ENCODE data around the gene BHLHE41. TPM values are rescaled to one million over a fixed set of nuclear protein-coding genes. Genes with fewer than 3 reads are reported as not detected.
A peak's percentile ranks its signal among the peaks of the same experiment; 100 is the strongest.

The BHLHE41 gene
- total and polyA plus RNA-seq, 2 donors (not counting 1 experiment from before 2014, with no cell fraction given), result 2.3 to 2.4 TPM

GRCh38 chr12:26121323-26122060 is 3.3 kb downstream of the BHLHE41 start:
- DNase-seq (ENCODE audit: low read depth in 2 of 2), result peak in 1 of 2 donors; percentile 24
- no peaks in the 10 kb centered on the region for H3K27me3 ChIP-seq (ENCODE audit: control insufficient read depth, insufficient read depth, low read length)
- no peak overlapping the region for H3K27ac ChIP-seq (ENCODE audit: insufficient read depth, low read length)
- peak overlapping the region; percentile 62 for H3K4me2 ChIP-seq (ENCODE audit: extremely low read depth, insufficient read depth, low read length)
- peaks cover 3% of the 10 kb centered on the region for H3K4me1 ChIP-seq (ENCODE audit: control insufficient read depth, extremely low read depth, insufficient read depth, low read length)
- H3K79me2 ChIP-seq (ENCODE audit: control insufficient read depth, insufficient read depth, low read length), result no peaks in the 10 kb centered on the region
- H3K9me3 ChIP-seq (ENCODE audit: control insufficient read depth, insufficient read depth, low read depth, low read length), result no peaks in the 10 kb centered on the region
- no peaks in the 10 kb centered on the region for H4K20me1 ChIP-seq (ENCODE audit: control insufficient read depth, extremely low read depth, insufficient read depth, low read length)
- H3K36me3 ChIP-seq (ENCODE audit: control insufficient read depth, insufficient read depth, low read length), result no peaks in the 10 kb centered on the region
- H3K9ac ChIP-seq (ENCODE audit: insufficient read depth, low read length), result peak overlapping the region; percentile 57
- TF ChIP-seq EZH2 (IDR thresholded peaks at IDR 0.05; ENCODE audit: low read length, missing control alignments) (no peak), CTCF (conservative IDR thresholded peaks at IDR 0.05 in 1 of 2, IDR thresholded peaks at IDR 0.05 in 1 of 2; ENCODE audit: low read depth in 1 of 2, low read length in 2 of 2) (no peak)
- H2AFZ ChIP-seq (ENCODE audit: low read length), result no peak overlapping the region
- peak overlapping the region; percentile 5 to 64 (median 36) for H3K4me3 ChIP-seq (replicated peaks in 1 of 4; ENCODE audit: control extremely low read depth in 1 of 4, insufficient read depth in 1 of 4, low read depth in 3 of 4, low read length in 4 of 4)

GRCh38 chr12:26120561-26121274 is 4.1 kb downstream of the BHLHE41 start:
- no peaks in the 10 kb centered on the region for H3K27me3 ChIP-seq (ENCODE audit: control insufficient read depth, insufficient read depth, low read length)
- H3K4me3 ChIP-seq (replicated peaks in 1 of 4; ENCODE audit: control extremely low read depth in 1 of 4, insufficient read depth in 1 of 4, low read depth in 3 of 4, low read length in 4 of 4), result no peak overlapping the region
- H3K4me1 ChIP-seq (ENCODE audit: control insufficient read depth, extremely low read depth, insufficient read depth, low read length), result peaks cover 3% of the 10 kb centered on the region
- no peaks in the 10 kb centered on the region for H4K20me1 ChIP-seq (ENCODE audit: control insufficient read depth, extremely low read depth, insufficient read depth, low read length)
- H2AFZ ChIP-seq (ENCODE audit: low read length), result no peak overlapping the region
- H3K4me2 ChIP-seq (ENCODE audit: extremely low read depth, insufficient read depth, low read length), result no peak overlapping the region
- no peak overlapping the region for H3K9ac ChIP-seq (ENCODE audit: insufficient read depth, low read length)
- no peak overlapping the region for H3K27ac ChIP-seq (ENCODE audit: insufficient read depth, low read length)
- H3K36me3 ChIP-seq (ENCODE audit: control insufficient read depth, insufficient read depth, low read length), result no peaks in the 10 kb centered on the region
- DNase-seq (ENCODE audit: low read depth in 2 of 2), result peak in 1 of 2 donors; percentile 56
- no peaks in the 10 kb centered on the region for H3K79me2 ChIP-seq (ENCODE audit: control insufficient read depth, insufficient read depth, low read length)
- H3K9me3 ChIP-seq (ENCODE audit: control insufficient read depth, insufficient read depth, low read depth, low read length), result no peaks in the 10 kb centered on the region
- no peak for TF ChIP-seq CTCF (conservative IDR thresholded peaks at IDR 0.05 in 1 of 2, IDR thresholded peaks at IDR 0.05 in 1 of 2; ENCODE audit: low read depth in 1 of 2, low read length in 2 of 2)
- no peak for TF ChIP-seq EZH2 (IDR thresholded peaks at IDR 0.05; ENCODE audit: low read length, missing control alignments)

GRCh38 chr12:26119391-26119989 is 5.3 kb downstream of the BHLHE41 start:
- H3K27me3 ChIP-seq (ENCODE audit: control insufficient read depth, insufficient read depth, low read length), result no peaks in the 10 kb centered on the region
- H3K4me2 ChIP-seq (ENCODE audit: extremely low read depth, insufficient read depth, low read length), result no peak overlapping the region
- no peaks in the 10 kb centered on the region for H3K9me3 ChIP-seq (ENCODE audit: control insufficient read depth, insufficient read depth, low read depth, low read length)
- H3K79me2 ChIP-seq (ENCODE audit: control insufficient read depth, insufficient read depth, low read length), result no peaks in the 10 kb centered on the region
- H4K20me1 ChIP-seq (ENCODE audit: control insufficient read depth, extremely low read depth, insufficient read depth, low read length), result no peaks in the 10 kb centered on the region
- H2AFZ ChIP-seq (ENCODE audit: low read length), result no peak overlapping the region
- no peaks in the 10 kb centered on the region for H3K36me3 ChIP-seq (ENCODE audit: control insufficient read depth, insufficient read depth, low read length)
- DNase-seq (ENCODE audit: low read depth in 2 of 2), result peak; percentile 73 to 84
- H3K9ac ChIP-seq (ENCODE audit: insufficient read depth, low read length), result no peak overlapping the region
- H3K4me1 ChIP-seq (ENCODE audit: control insufficient read depth, extremely low read depth, insufficient read depth, low read length), result peaks cover 5% of the 10 kb centered on the region
- no peak overlapping the region for H3K27ac ChIP-seq (ENCODE audit: insufficient read depth, low read length)
- no peak for TF ChIP-seq EZH2 (IDR thresholded peaks at IDR 0.05; ENCODE audit: low read length, missing control alignments)
- TF ChIP-seq CTCF (conservative IDR thresholded peaks at IDR 0.05 in 1 of 2, IDR thresholded peaks at IDR 0.05 in 1 of 2; ENCODE audit: low read depth in 1 of 2, low read length in 2 of 2), result peak; percentile 57 to 69
- H3K4me3 ChIP-seq (replicated peaks in 1 of 4; ENCODE audit: control extremely low read depth in 1 of 4, insufficient read depth in 1 of 4, low read depth in 3 of 4, low read length in 4 of 4), result no peak overlapping the region

Measured in fibroblast of lung (primary cell).